H1 (cell line): ENCODE results near the gene PKP3. TPM values are rescaled to one million over a fixed set of nuclear protein-coding genes. Genes with fewer than 3 reads are reported as not detected.
A peak's percentile ranks its signal among the peaks of the same experiment; 100 is the strongest.

Source experiments
- CTCF ChIA-PET: fragments of 300-600 bp; sonication (Branson Sonifier 250); formaldehyde crosslinking; loops from one replicate; lab custom pipeline; 2021; ENCODE audit not compliant: partially characterized antibody; lab: Charles Lee
- POLR2A ChIA-PET: fragments of 300-600 bp; sonication (Branson Sonifier 250); formaldehyde crosslinking; loops from one replicate; lab custom pipeline; 2021; ENCODE audit warnings: inconsistent platforms; ENCODE audit not compliant: partially characterized antibody; lab: Charles Lee
- DNase-seq, 2 experiments: peaks; one replicate each; pipeline versions ENCODE4 v3.0.0 to v3.0.0-alpha.2; 2010 to 2022; ENCODE audit warnings: low spot score in 2 of 2, low read depth in 1 of 2, mixed read lengths in 1 of 2
- FAIRE-seq: peaks from 2 replicates; lab custom pipeline; 2011; peaks lifted over from hg19 to GRCh38; lab: Jason Lieb, UNC
- H2AFZ ChIP-seq: 2 replicates; pipeline ENCODE4 v1.8.1; 2012; ENCODE audit warnings: low read length, inconsistent platforms
- H2AK5ac ChIP-seq: 2 replicates; pipeline ENCODE4 v1.6.1; 2013; ENCODE audit warnings: low read depth, low read length
- H2BK120ac ChIP-seq: replicated peaks from 2 replicates; pipeline ENCODE3; 2013; ENCODE audit warnings: low read depth, low read length, inconsistent platforms
- H2BK12ac ChIP-seq: 2 replicates; pipeline ENCODE4 v1.6.1; 2013; ENCODE audit warnings: low read depth, low read length
- H2BK15ac ChIP-seq: 2 replicates; pipeline ENCODE4 v1.6.1; 2013; ENCODE audit warnings: low read length
- H2BK20ac ChIP-seq: 2 replicates; pipeline ENCODE4 v1.6.1; 2013; ENCODE audit warnings: low read length
- H2BK5ac ChIP-seq: 2 replicates; pipeline ENCODE4 v1.6.1; 2013; ENCODE audit warnings: low read depth, low read length
- H3K14ac ChIP-seq: 2 replicates; pipeline ENCODE4 v1.6.1; 2013; ENCODE audit warnings: inconsistent platforms; ENCODE audit not compliant: insufficient read length
- H3K18ac ChIP-seq: 2 replicates; pipeline ENCODE4 v1.6.1; 2013; ENCODE audit warnings: low read length; ENCODE audit errors: extremely low read depth
- H3K23ac ChIP-seq: 2 replicates; pipeline ENCODE4 v1.6.1; 2013; ENCODE audit warnings: inconsistent platforms; ENCODE audit not compliant: insufficient read length
- H3K23me2 ChIP-seq: 2 replicates; pipeline ENCODE4 v1.6.1; 2013; ENCODE audit warnings: low read depth, low read length
- H3K27ac ChIP-seq: 2 replicates; pipeline ENCODE4 v1.6.1; 2011; ENCODE audit warnings: low read depth, low read length, inconsistent platforms
- H3K27me3 ChIP-seq, 4 experiments: replicated peaks in 1 of 4; 1 replicate in 1 of 4; 2 replicates in 3 of 4; pipeline versions ENCODE4 v1.6.1 to v1.8.1; 2011 to 2013; ENCODE audit warnings: low read length in 3 of 4, mild to moderate bottlenecking in 3 of 4, inconsistent platforms in 2 of 4, mixed read lengths in 2 of 4, moderate library complexity in 1 of 4; ENCODE audit not compliant: control insufficient read depth in 3 of 4, insufficient read depth in 3 of 4; ENCODE audit errors: extremely low read depth in 1 of 4
- H3K36me3 ChIP-seq, 4 experiments: 2 replicates each; pipeline versions ENCODE4 v1.6.1 to v1.8.1; 2011 to 2013; ENCODE audit warnings: mild to moderate bottlenecking in 4 of 4, low read length in 3 of 4, moderate library complexity in 2 of 4, control low read depth in 1 of 4, inconsistent platforms in 1 of 4; ENCODE audit not compliant: insufficient read depth in 4 of 4, control insufficient read depth in 2 of 4
- H3K4ac ChIP-seq: replicated peaks from 2 replicates; pipeline ENCODE3; 2013; ENCODE audit warnings: low read length, low read depth, mixed read lengths, inconsistent platforms; ENCODE audit not compliant: insufficient read length
- H3K4me1 ChIP-seq, 4 experiments: replicated peaks in 1 of 4; 1 replicate in 1 of 4; 2 replicates in 3 of 4; pipeline versions ENCODE4 v1.6.1 to v1.8.1; 2011 to 2013; ENCODE audit warnings: low read length in 3 of 4, inconsistent platforms in 2 of 4, mixed read lengths in 1 of 4; ENCODE audit not compliant: insufficient read depth in 4 of 4, control insufficient read depth in 3 of 4
- H3K4me2 ChIP-seq, 2 experiments: 2 replicates each; pipeline versions ENCODE4 v1.6.1 to v1.8.1; 2011 to 2013; ENCODE audit warnings: low read depth in 2 of 2, low read length in 2 of 2, control low read depth in 1 of 2, inconsistent platforms in 1 of 2, mild to moderate bottlenecking in 1 of 2; ENCODE audit not compliant: insufficient read depth in 1 of 2
- H3K4me3 ChIP-seq, 4 experiments: fragments of 200-600, 300-600 bp in 1 of 4; sonication (generic), shearing (Covaris generic), sonication (Bioruptor Twin) in 1 of 4; 2 replicates each; pipeline versions ENCODE4 v1.5.1 to v1.8.1; 2011 to 2016; ENCODE audit warnings: low read length in 4 of 4, low read depth in 3 of 4, control low read depth in 2 of 4, inconsistent platforms in 2 of 4, mild to moderate bottlenecking in 2 of 4, mixed read lengths in 1 of 4, moderate library complexity in 1 of 4; ENCODE audit not compliant: insufficient read depth in 2 of 4; ENCODE audit errors: extremely low read depth in 1 of 4
- H3K56ac ChIP-seq: replicated peaks from 2 replicates; pipeline ENCODE3; 2013; ENCODE audit warnings: low read depth, mild to moderate bottlenecking, mixed read lengths, low read length, inconsistent platforms; ENCODE audit not compliant: insufficient read length
- H3K79me1 ChIP-seq: 2 replicates; pipeline ENCODE4 v1.6.1; 2013; ENCODE audit warnings: low read depth, low read length, control low read depth
- H3K79me2 ChIP-seq, 2 experiments: 2 replicates each; pipeline versions ENCODE4 v1.6.1 to v1.8.1; 2012 to 2013; ENCODE audit warnings: low read length in 2 of 2, mild to moderate bottlenecking in 2 of 2, inconsistent platforms in 1 of 2; ENCODE audit not compliant: insufficient read depth in 2 of 2, control insufficient read depth in 1 of 2
- H3K9ac ChIP-seq, 4 experiments: replicated peaks in 1 of 4; 1 replicate in 1 of 4; 2 replicates in 3 of 4; pipeline versions ENCODE4 v1.6.1 to v1.8.1; 2011 to 2013; ENCODE audit warnings: low read depth in 3 of 4, low read length in 3 of 4, control low read depth in 2 of 4, mild to moderate bottlenecking in 2 of 4, moderate library complexity in 2 of 4, inconsistent platforms in 1 of 4; ENCODE audit errors: extremely low read depth in 1 of 4
- H3K9me3 ChIP-seq, 2 experiments: 2 replicates each; pipeline versions ENCODE4 v1.6.1 to v1.8.1; 2012 to 2013; ENCODE audit warnings: mild to moderate bottlenecking in 2 of 2, moderate library complexity in 2 of 2, control low read depth in 1 of 2, inconsistent platforms in 1 of 2, low read depth in 1 of 2, low read length in 1 of 2, mixed read lengths in 1 of 2; ENCODE audit not compliant: insufficient read depth in 2 of 2
- H4K20me1 ChIP-seq, 2 experiments: replicated peaks in 1 of 2; 2 replicates each; pipeline versions ENCODE3 to v1.8.1; 2011 to 2013; ENCODE audit warnings: inconsistent platforms in 2 of 2, low read length in 2 of 2, mild to moderate bottlenecking in 1 of 2; ENCODE audit not compliant: insufficient read depth in 2 of 2, control insufficient read depth in 1 of 2
- H4K5ac ChIP-seq: 2 replicates; pipeline ENCODE4 v1.6.1; 2013; ENCODE audit warnings: low read length, low read depth, mixed read lengths, inconsistent platforms; ENCODE audit not compliant: insufficient read length
- H4K8ac ChIP-seq: 2 replicates; pipeline ENCODE4 v1.8.0; 2013; ENCODE audit warnings: mild to moderate bottlenecking, moderate library complexity, low read length, inconsistent platforms; ENCODE audit not compliant: insufficient read depth; ENCODE audit errors: extremely low read depth
- H4K91ac ChIP-seq: replicated peaks from 2 replicates; pipeline ENCODE3; 2013; ENCODE audit warnings: low read length, mixed read lengths, inconsistent platforms; ENCODE audit not compliant: insufficient read length
- WGBS, 2 experiments: shearing (Covaris generic) in 1 of 2; methylation state at CpG; one replicate each; pipeline versions ENCODE4 v1.1.6 to v1.1.7; 2013 to 2015; ENCODE audit warnings: low lambda C conversion rate in 2 of 2, mixed read lengths in 2 of 2, inconsistent platforms in 1 of 2, low coverage in 1 of 2, missing lambda C conversion rate in 1 of 2; ENCODE audit not compliant: insufficient replicate concordance in 2 of 2, insufficient coverage in 1 of 2, insufficient read length in 1 of 2; ENCODE audit errors: extremely low coverage in 1 of 2, missing lambda C conversion rate in 1 of 2; 5-methylcytosine and 5-hydroxymethylcytosine counted together
- polyA plus RNA-seq, 7 experiments: library from polyadenylated mRNA; depleted of rRNA in 3 of 7; stranded (reverse) in 5 of 7; unstranded in 2 of 7; fragments of >200 nt in 5 of 7; fragments of 200-250 nt in 2 of 7; gene quantifications; 1 replicate in 5 of 7; 2 replicates in 1 of 7; 4 replicates in 1 of 7; pipeline versions ENCODE4 v1.2.1 to v1.2.3, GENCODE V29; 2011 to 2013; ENCODE audit warnings: missing spikeins in 2 of 7, mixed read lengths in 2 of 7
- total RNA-seq: library from RNA; stranded (reverse); fragmentation: NEBNext Ultra II Directional; extraction: Animal tissue kit (Norgen Biotek cat#: 25700); gene quantifications from 2 replicates; pipeline ENCODE4 v1.2.1, GENCODE V29; 2021
- TF ChIP-seq, protein P1 (sequence below): IDR thresholded peaks from 2 replicates; pipeline ENCODE4 v1.6.1; 2012; ENCODE audit warnings: inconsistent platforms

The PKP3 gene
- total and polyA plus RNA-seq, 2 of the 8 experiments (the other 6 are each of a cell fraction or from before 2014, with no cell fraction given) = 16.7 to 28.7 TPM

DNA sequence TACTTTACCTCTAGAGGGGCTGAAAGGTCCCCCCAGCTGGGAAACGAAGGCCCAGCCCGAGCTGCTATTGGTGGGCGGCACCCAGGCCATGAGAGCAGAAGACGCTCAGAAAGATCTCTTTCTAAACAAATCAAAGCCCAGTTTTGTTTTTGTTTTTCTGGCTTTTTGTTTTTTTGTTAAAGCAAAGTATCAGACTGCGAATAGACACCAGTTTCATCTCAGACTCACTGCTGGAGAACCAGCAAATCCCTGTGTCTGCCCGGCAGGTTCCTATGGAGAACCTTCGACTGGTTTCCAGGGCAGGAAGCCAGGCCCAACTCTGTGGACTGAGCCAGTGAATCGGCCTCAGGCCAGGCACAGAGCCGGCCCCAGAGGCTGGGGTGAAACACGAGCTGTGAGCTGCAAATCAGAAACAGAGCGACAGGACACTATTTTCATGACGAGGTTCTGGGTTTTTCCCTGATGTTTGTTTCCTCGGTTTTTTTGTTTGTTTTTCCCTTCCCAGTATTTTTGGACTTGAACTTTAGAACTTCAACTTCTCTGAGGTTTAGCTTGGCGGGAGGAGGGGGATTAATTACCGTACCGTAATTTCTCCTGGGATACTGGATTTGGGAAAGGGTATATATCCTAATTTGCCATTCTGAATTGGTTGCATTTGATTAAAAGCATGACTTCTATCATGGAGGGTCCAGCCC lies 40.7 kb upstream of the PKP3 start:
- Histone ChIP-seq H2BK12ac (0 out of 2 replicates have a peak overlapping the region, but pooled peaks have one; percentile 60), H3K23me2 (peaks cover 28% of the 10 kb centered on the region), H4K8ac (no peak overlapping the region), H3K56ac (no peak overlapping the region), H2BK20ac (no peak overlapping the region), H2BK120ac (no peak overlapping the region), H3K36me3 (peaks cover 0 to 13% (median 0%) of the 10 kb centered on the region in 4 experiments; a peak in 1 of 8 replicates), H2AK5ac (no peak overlapping the region), H3K4me2 (no peak overlapping the region), H3K79me2 (peaks cover 0 to 6% of the 10 kb centered on the region in 2 experiments; a peak in 1 of 4 replicates), H4K20me1 (peaks cover 0 to 16% of the 10 kb centered on the region in 2 experiments), H2AFZ (no peak overlapping the region), H4K5ac (no peak overlapping the region), H2BK15ac (no peak overlapping the region), H3K4me1 (peaks cover 4 to 11% (median 7%) of the 10 kb centered on the region in 4 experiments), H3K79me1 (peaks cover 3% of the 10 kb centered on the region; the same call in 1 of the 2 replicates), H4K91ac (no peak overlapping the region), H3K4me3 (no peak overlapping the region), H3K9ac (no peak overlapping the region), H3K27me3 (no peaks in the 10 kb centered on the region; a peak in 1 of 7 replicates), H3K23ac (no peak overlapping the region), H3K9me3 (peaks cover 0 to 15% of the 10 kb centered on the region in 2 experiments; a peak in 3 of 4 replicates), H3K14ac (no peak overlapping the region), H3K27ac (no peak overlapping the region), H3K18ac (no peak overlapping the region; the same call in 1 of the 2 replicates), H3K4ac (no peak overlapping the region), H2BK5ac (no peak overlapping the region)
- whole genome bisulfite sequencing, 2 experiments = 77% methylated on average over 16 of the region's 16 CpGs; no CpG with 5 or more reads in 1 of the 2 experiments
- FAIRE-seq (no peak), DNase-seq (no peak)
- ChIA-PET CTCF (interaction anchor here (0.6 to 1.7 kb wide), 7 partner anchors 9 to 123 kb away, joined by 3 to 7 read pairs (median 4); no protein-coding TSS in a partner anchor), POLR2A (interaction anchor here (1.2 to 3.4 kb wide), 5 partner anchors 10 to 46 kb away, joined by 3 to 15 read pairs (median 7); partner anchors contain the start of gene IFITM2)
- TF ChIP-seq, protein P1, sequence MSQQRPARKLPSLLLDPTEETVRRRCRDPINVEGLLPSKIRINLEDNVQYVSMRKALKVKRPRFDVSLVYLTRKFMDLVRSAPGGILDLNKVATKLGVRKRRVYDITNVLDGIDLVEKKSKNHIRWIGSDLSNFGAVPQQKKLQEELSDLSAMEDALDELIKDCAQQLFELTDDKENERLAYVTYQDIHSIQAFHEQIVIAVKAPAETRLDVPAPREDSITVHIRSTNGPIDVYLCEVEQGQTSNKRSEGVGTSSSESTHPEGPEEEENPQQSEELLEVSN = peak; percentile 12; the same call in 1 of the 2 replicates
